ENCODE measurements around the gene CNOT4.

The CNOT4 gene

GRCh38 chr7:135509839-135510591 is at the start of gene CNOT4:
Gene CNOT4, minus strand, starts transcription at chr7:135510102. Its CDS starts 71,771 bp downstream, at chr7:135438331.
- Histone ChIP-seq H3K4me1 (ENCODE audit: low read depth, poor library complexity, severe bottlenecking) (peaks cover 61% of the 10 kb centered on the region), H4K20me1 (ENCODE audit: insufficient read depth) (peaks cover 3% of the 10 kb centered on the region; the same call in 1 of the 2 replicates), H3K9ac (peak within 1 kb of the TSS; percentile 88), H3K4me3 (IDR thresholded peaks at IDR 0.05; ENCODE audit: insufficient read depth, low read depth, low read length) (peak within 1 kb of the TSS; percentile 84), H3K27me3 (ENCODE audit: insufficient read depth, low read depth) (no peaks in the 10 kb centered on the region), H3K79me2 (ENCODE audit: insufficient read depth, low read depth) (peaks cover 46% of the 10 kb centered on the region), H3K36me3 (ENCODE audit: insufficient read depth) (no peaks in the 10 kb centered on the region), H3K4me2 (peak within 1 kb of the TSS; percentile 97), H2AFZ (ENCODE audit: low read depth) (peak within 1 kb of the TSS; percentile 96), H3K27ac (peak within 1 kb of the TSS; percentile 75)
- no peak for TF ChIP-seq CTCF (conservative IDR thresholded peaks at IDR 0.05; ENCODE audit: low read depth, low read length)

GRCh38 chr7:135558881-135559280 is 49.0 kb upstream of the CNOT4 start:
- Histone ChIP-seq H4K20me1 (ENCODE audit: insufficient read depth) (peaks cover 17% of the 10 kb centered on the region), H3K4me3 (IDR thresholded peaks at IDR 0.05; ENCODE audit: insufficient read depth, low read depth, low read length) (peak overlapping the region; percentile 23), H3K27ac (peak overlapping the region; percentile 97), H3K4me2 (peak overlapping the region; percentile 86), H3K4me1 (ENCODE audit: low read depth, poor library complexity, severe bottlenecking) (peaks cover 24% of the 10 kb centered on the region), H2AFZ (ENCODE audit: low read depth) (no peak overlapping the region), H3K79me2 (ENCODE audit: insufficient read depth, low read depth) (peaks cover 63% of the 10 kb centered on the region), H3K27me3 (ENCODE audit: insufficient read depth, low read depth) (no peaks in the 10 kb centered on the region), H3K36me3 (ENCODE audit: insufficient read depth) (no peaks in the 10 kb centered on the region; the same call in 1 of the 2 replicates), H3K9ac (peak overlapping the region; percentile 99; the same call in 1 of the 2 replicates)
- TF ChIP-seq CTCF (conservative IDR thresholded peaks at IDR 0.05; ENCODE audit: low read depth, low read length) = no peak

- H4K20me1 ChIP-seq (ENCODE audit: insufficient read depth) = peaks cover 13% of the 10 kb centered on the region; the same call in 1 of the 2 replicates
- H3K4me2 ChIP-seq = peak overlapping the region; percentile 86
- H3K4me1 ChIP-seq (ENCODE audit: low read depth, poor library complexity, severe bottlenecking) = peaks cover 24% of the 10 kb centered on the region
- peak overlapping the region; percentile 90 for H2AFZ ChIP-seq (ENCODE audit: low read depth)
- peak overlapping the region; percentile 99 for H3K9ac ChIP-seq
- H3K27me3 ChIP-seq (ENCODE audit: insufficient read depth, low read depth) = no peaks in the 10 kb centered on the region
- peak overlapping the region; percentile 84 for H3K4me3 ChIP-seq (IDR thresholded peaks at IDR 0.05; ENCODE audit: insufficient read depth, low read depth, low read length)
- peak overlapping the region; percentile 97 for H3K27ac ChIP-seq
- TF ChIP-seq CTCF (conservative IDR thresholded peaks at IDR 0.05; ENCODE audit: low read depth, low read length) = peak; percentile 82
- peaks cover 58% of the 10 kb centered on the region for H3K79me2 ChIP-seq (ENCODE audit: insufficient read depth, low read depth)
- no peaks in the 10 kb centered on the region; the same call in 1 of the 2 replicates for H3K36me3 ChIP-seq (ENCODE audit: insufficient read depth)
Measured at GRCh38 chr7:135558337-135558767, 48.5 kb upstream of the CNOT4 start.

GRCh38 chr7:135557455-135558336 is 47.8 kb upstream of the CNOT4 start, which contains the start of gene NUP205:
Gene NUP205, plus strand, starts transcription at chr7:135557917. Its CDS starts 28 bp downstream, at chr7:135557945.
- Histone ChIP-seq H3K36me3 (ENCODE audit: insufficient read depth) (no peaks in the 10 kb centered on the region; the same call in 1 of the 2 replicates), H3K9ac (peak within 1 kb of the TSS; percentile 99), H3K4me1 (ENCODE audit: low read depth, poor library complexity, severe bottlenecking) (peaks cover 24% of the 10 kb centered on the region), H3K27ac (peak within 1 kb of the TSS; percentile 97), H4K20me1 (ENCODE audit: insufficient read depth) (peaks cover 9% of the 10 kb centered on the region; the same call in 1 of the 2 replicates), H3K4me3 (IDR thresholded peaks at IDR 0.05; ENCODE audit: insufficient read depth, low read depth, low read length) (peak within 1 kb of the TSS; percentile 84), H3K79me2 (ENCODE audit: insufficient read depth, low read depth) (peaks cover 51% of the 10 kb centered on the region), H3K27me3 (ENCODE audit: insufficient read depth, low read depth) (no peaks in the 10 kb centered on the region), H3K4me2 (peak within 1 kb of the TSS; percentile 86), H2AFZ (ENCODE audit: low read depth) (peak within 1 kb of the TSS; percentile 90)
- TF ChIP-seq CTCF (conservative IDR thresholded peaks at IDR 0.05; ENCODE audit: low read depth, low read length) = no peak
